ENCODE measurements around the gene IL6R. TPM values are rescaled to one million over a fixed set of nuclear protein-coding genes. Genes with fewer than 3 reads are reported as not detected.

Gene IL6R
- total RNA-seq, 1 donor from 2014 or later = 2.2 TPM

- Mint-ChIP-seq H3K27me3 (ENCODE audit: low read depth, unreplicated experiment) (peaks cover 7% of the 10 kb centered on the region), H3K4me1 (ENCODE audit: low read depth, unreplicated experiment) (peaks cover 17% of the 10 kb centered on the region), H3K36me3 (ENCODE audit: low read depth, unreplicated experiment) (peaks cover 2% of the 10 kb centered on the region), H3K9me3 (ENCODE audit: unreplicated experiment) (peaks cover 3% of the 10 kb centered on the region), H3K27ac (ENCODE audit: unreplicated experiment) (no peak overlapping the region), H3K4me3 (ENCODE audit: unreplicated experiment) (no peak overlapping the region)
- Histone ChIP-seq H3K79me2 (ENCODE audit: insufficient read depth, low read length) (no peaks in the 10 kb centered on the region), H3K27ac (ENCODE audit: low read depth, low read length) (no peak overlapping the region), H4K20me1 (ENCODE audit: insufficient read depth, low read length) (no peaks in the 10 kb centered on the region), H3K4me3 (ENCODE audit: insufficient read depth, low read depth, low read length) (no peak overlapping the region), H3K27me3 (ENCODE audit: insufficient read depth, low read length) (no peaks in the 10 kb centered on the region), H3K9me3 (ENCODE audit: insufficient read depth, low read depth, low read length) (no peaks in the 10 kb centered on the region), H3K4me2 (ENCODE audit: low read length) (no peak overlapping the region), H3K9ac (ENCODE audit: low read length) (no peak overlapping the region), H2AFZ (ENCODE audit: low read depth, low read length) (no peak overlapping the region), H3K4me1 (ENCODE audit: insufficient read depth, low read length) (peaks cover 8% of the 10 kb centered on the region), H3K36me3 (ENCODE audit: insufficient read depth, low read length) (no peaks in the 10 kb centered on the region)
- DNase-seq (ENCODE audit: low read depth) (no peak), FAIRE-seq (no peak)
- no peak for TF ChIP-seq EZH2 (IDR thresholded peaks at IDR 0.05; ENCODE audit: insufficient read depth, low read length)
- TF ChIP-seq CTCF (IDR thresholded peaks at IDR 0.05; ENCODE audit: insufficient read depth, low read depth, low read length) = no peak
These were observed 61.1 kb downstream of the IL6R start for GRCh38 chr1:154466206-154466605.

GRCh38 chr1:154466921-154467417, 61.8 kb downstream of the IL6R start:
- peaks cover 2% of the 10 kb centered on the region for H3K36me3 Mint-ChIP-seq (ENCODE audit: low read depth, unreplicated experiment)
- DNase-seq (ENCODE audit: low read depth) (no peak), FAIRE-seq (no peak)
- no peak overlapping the region for H3K27ac Mint-ChIP-seq (ENCODE audit: unreplicated experiment)
- no peaks in the 10 kb centered on the region for H3K9me3 ChIP-seq (ENCODE audit: insufficient read depth, low read depth, low read length)
- H3K4me3 ChIP-seq (ENCODE audit: insufficient read depth, low read depth, low read length) = no peak overlapping the region
- H3K9me3 Mint-ChIP-seq (ENCODE audit: unreplicated experiment) = peaks cover 3% of the 10 kb centered on the region
- H3K79me2 ChIP-seq (ENCODE audit: insufficient read depth, low read length) = no peaks in the 10 kb centered on the region
- H3K4me1 ChIP-seq (ENCODE audit: insufficient read depth, low read length) = peaks cover 8% of the 10 kb centered on the region
- peaks cover 8% of the 10 kb centered on the region for H3K27me3 Mint-ChIP-seq (ENCODE audit: low read depth, unreplicated experiment)
- peaks cover 17% of the 10 kb centered on the region for H3K4me1 Mint-ChIP-seq (ENCODE audit: low read depth, unreplicated experiment)
- no peak overlapping the region for H3K27ac ChIP-seq (ENCODE audit: low read depth, low read length)
- no peak overlapping the region for H3K4me3 Mint-ChIP-seq (ENCODE audit: unreplicated experiment)
- no peaks in the 10 kb centered on the region for H3K36me3 ChIP-seq (ENCODE audit: insufficient read depth, low read length)
- TF ChIP-seq CTCF (IDR thresholded peaks at IDR 0.05; ENCODE audit: insufficient read depth, low read depth, low read length) (no peak), EZH2 (IDR thresholded peaks at IDR 0.05; ENCODE audit: insufficient read depth, low read length) (no peak)
- H3K9ac ChIP-seq (ENCODE audit: low read length) = no peak overlapping the region
- H4K20me1 ChIP-seq (ENCODE audit: insufficient read depth, low read length) = no peaks in the 10 kb centered on the region
- H2AFZ ChIP-seq (ENCODE audit: low read depth, low read length) = no peak overlapping the region
- no peak overlapping the region for H3K4me2 ChIP-seq (ENCODE audit: low read length)
- no peaks in the 10 kb centered on the region for H3K27me3 ChIP-seq (ENCODE audit: insufficient read depth, low read length)

GRCh38 chr1:154467434-154468102, 62.4 kb downstream of the IL6R start:
- no peak overlapping the region for H2AFZ ChIP-seq (ENCODE audit: low read depth, low read length)
- H3K79me2 ChIP-seq (ENCODE audit: insufficient read depth, low read length) = no peaks in the 10 kb centered on the region
- Mint-ChIP-seq H3K9me3 (ENCODE audit: unreplicated experiment) (peaks cover 3% of the 10 kb centered on the region), H3K27ac (ENCODE audit: unreplicated experiment) (no peak overlapping the region), H3K27me3 (ENCODE audit: low read depth, unreplicated experiment) (peaks cover 10% of the 10 kb centered on the region), H3K36me3 (ENCODE audit: low read depth, unreplicated experiment) (no peaks in the 10 kb centered on the region), H3K4me1 (ENCODE audit: low read depth, unreplicated experiment) (peaks cover 17% of the 10 kb centered on the region), H3K4me3 (ENCODE audit: unreplicated experiment) (no peak overlapping the region)
- H3K36me3 ChIP-seq (ENCODE audit: insufficient read depth, low read length) = no peaks in the 10 kb centered on the region
- no peak for TF ChIP-seq EZH2 (IDR thresholded peaks at IDR 0.05; ENCODE audit: insufficient read depth, low read length)
- no peak for TF ChIP-seq CTCF (IDR thresholded peaks at IDR 0.05; ENCODE audit: insufficient read depth, low read depth, low read length)
- no peak overlapping the region for H3K4me2 ChIP-seq (ENCODE audit: low read length)
- no peak for DNase-seq (ENCODE audit: low read depth)
- no peaks in the 10 kb centered on the region for H4K20me1 ChIP-seq (ENCODE audit: insufficient read depth, low read length)
- H3K9me3 ChIP-seq (ENCODE audit: insufficient read depth, low read depth, low read length) = no peaks in the 10 kb centered on the region
- H3K4me3 ChIP-seq (ENCODE audit: insufficient read depth, low read depth, low read length) = no peak overlapping the region
- no peak for FAIRE-seq
- H3K4me1 ChIP-seq (ENCODE audit: insufficient read depth, low read length) = peaks cover 8% of the 10 kb centered on the region
- no peak overlapping the region for H3K27ac ChIP-seq (ENCODE audit: low read depth, low read length)
- H3K9ac ChIP-seq (ENCODE audit: low read length) = no peak overlapping the region
- H3K27me3 ChIP-seq (ENCODE audit: insufficient read depth, low read length) = no peaks in the 10 kb centered on the region

Data from astrocyte (in vitro differentiated cells and primary cell).